SJCRH30 (cell line): ENCODE data around the gene MBD1. TPM values are rescaled to one million over a fixed set of nuclear protein-coding genes. Genes with fewer than 3 reads are reported as not detected.

Experiments used
- DNase-seq, 2 experiments: peaks; one replicate each; pipeline ENCODE4 v3.0.0-alpha.2; 2015 to 2020
- H3K27ac ChIP-seq: fragments of 250-450 bp; sonication (Bioruptor Pico); 2 replicates; pipeline ENCODE4 v1.5.1; 2020; ENCODE audit warnings: mild to moderate bottlenecking, moderate library complexity
- H3K27me3 ChIP-seq: fragments of 250-450 bp; sonication (Bioruptor Pico); 2 replicates; pipeline ENCODE4 v1.5.1; 2020; ENCODE audit warnings: mild to moderate bottlenecking, moderate library complexity
- H3K36me3 ChIP-seq: fragments of 250-450 bp; sonication (Bioruptor Pico); 2 replicates; pipeline ENCODE4 v1.5.1; 2020; ENCODE audit warnings: mild to moderate bottlenecking, moderate library complexity
- H3K4me1 ChIP-seq: fragments of 250-450 bp; sonication (Bioruptor Pico); 2 replicates; pipeline ENCODE4 v1.5.1; 2020; ENCODE audit warnings: mild to moderate bottlenecking, moderate library complexity
- H3K4me3 ChIP-seq: fragments of 250-450 bp; sonication (Bioruptor Pico); 2 replicates; pipeline ENCODE4 v1.5.1; 2020; ENCODE audit warnings: mild to moderate bottlenecking, moderate library complexity
- H3K9me3 ChIP-seq: fragments of 250-450 bp; sonication (Bioruptor Pico); replicated peaks from 2 replicates; pipeline ENCODE4 v1.5.1; 2020; ENCODE audit warnings: mild to moderate bottlenecking, moderate library complexity
- total RNA-seq: library from RNA; depleted of rRNA; stranded (reverse); fragments of >200 nt; shearing (Covaris generic); gene quantifications from 2 replicates; pipeline ENCODE4 v1.2.3, GENCODE V29; 2014

MBD1 gene
- total RNA-seq, 1 experiment from 2014 or later: 42.0 TPM

- Histone ChIP-seq H3K9me3 (no peaks in the 10 kb centered on the region), H3K36me3 (peaks cover 17% of the 10 kb centered on the region), H3K4me1 (peaks cover 4% of the 10 kb centered on the region; the same call in 1 of the 2 replicates), H3K27ac (no peak overlapping the region), H3K27me3 (no peaks in the 10 kb centered on the region), H3K4me3 (no peak overlapping the region)
- DNase-seq: no peak
Observed at GRCh38 chr18:50284255-50284885, 3.0 kb upstream of the MBD1 start.

GRCh38 chr18:50283469-50284209 lies 2.3 kb upstream of the MBD1 start:
- Histone ChIP-seq H3K27me3 (no peaks in the 10 kb centered on the region), H3K9me3 (no peaks in the 10 kb centered on the region), H3K36me3 (peaks cover 22% of the 10 kb centered on the region), H3K27ac (no peak overlapping the region), H3K4me3 (no peak overlapping the region), H3K4me1 (peaks cover 4% of the 10 kb centered on the region; the same call in 1 of the 2 replicates)
- no peak for DNase-seq

GRCh38 chr18:50282521-50283335 lies 1.4 kb upstream of the MBD1 start:
- H3K27ac ChIP-seq: no peak overlapping the region
- peaks cover 4% of the 10 kb centered on the region; the same call in 1 of the 2 replicates for H3K4me1 ChIP-seq
- DNase-seq: no peak
- no peaks in the 10 kb centered on the region for H3K9me3 ChIP-seq
- peaks cover 28% of the 10 kb centered on the region for H3K36me3 ChIP-seq
- H3K27me3 ChIP-seq: no peaks in the 10 kb centered on the region
- H3K4me3 ChIP-seq: no peak overlapping the region

GRCh38 chr18:50281972-50282520 lies 723 bp upstream of the MBD1 start:
- no peak overlapping the region for H3K27ac ChIP-seq
- peaks cover 4% of the 10 kb centered on the region; the same call in 1 of the 2 replicates for H3K4me1 ChIP-seq
- H3K27me3 ChIP-seq: no peaks in the 10 kb centered on the region
- DNase-seq: no peak
- peak overlapping the region; percentile 80 for H3K4me3 ChIP-seq
- peaks cover 28% of the 10 kb centered on the region for H3K36me3 ChIP-seq
- H3K9me3 ChIP-seq: no peaks in the 10 kb centered on the region

GRCh38 chr18:50280707-50281294 lies 522 bp downstream of the MBD1 start:
- Histone ChIP-seq H3K4me1 (peaks cover 4% of the 10 kb centered on the region; the same call in 1 of the 2 replicates), H3K27ac (peak overlapping the region; percentile 36), H3K27me3 (no peaks in the 10 kb centered on the region), H3K36me3 (peaks cover 38% of the 10 kb centered on the region), H3K4me3 (peak overlapping the region; percentile 80), H3K9me3 (no peaks in the 10 kb centered on the region)
- no peak for DNase-seq

- Histone ChIP-seq H3K9me3 (no peaks in the 10 kb centered on the region), H3K4me1 (peaks cover 4% of the 10 kb centered on the region; the same call in 1 of the 2 replicates), H3K4me3 (no peak overlapping the region), H3K27me3 (no peaks in the 10 kb centered on the region), H3K27ac (no peak overlapping the region), H3K36me3 (peaks cover 36% of the 10 kb centered on the region)
- no peak for DNase-seq
Observed at GRCh38 chr18:50279752-50280151, 1.6 kb downstream of the MBD1 start.

- Histone ChIP-seq H3K4me3 (no peak overlapping the region), H3K27ac (no peak overlapping the region), H3K9me3 (no peaks in the 10 kb centered on the region), H3K36me3 (peaks cover 46% of the 10 kb centered on the region), H3K4me1 (peaks cover 4% of the 10 kb centered on the region; the same call in 1 of the 2 replicates), H3K27me3 (no peaks in the 10 kb centered on the region)
- DNase-seq: no peak
Observed at GRCh38 chr18:50277942-50278341, 3.4 kb downstream of the MBD1 start.

- H3K27ac ChIP-seq: no peak overlapping the region
- no peak for DNase-seq
- no peak overlapping the region for H3K4me3 ChIP-seq
- peaks cover 4% of the 10 kb centered on the region; the same call in 1 of the 2 replicates for H3K4me1 ChIP-seq
- no peaks in the 10 kb centered on the region for H3K9me3 ChIP-seq
- H3K27me3 ChIP-seq: no peaks in the 10 kb centered on the region
- peaks cover 47% of the 10 kb centered on the region for H3K36me3 ChIP-seq
Observed at GRCh38 chr18:50276452-50276851, 4.9 kb downstream of the MBD1 start.

- H3K9me3 ChIP-seq: no peaks in the 10 kb centered on the region
- peaks cover 55% of the 10 kb centered on the region for H3K36me3 ChIP-seq
- H3K4me1 ChIP-seq: peaks cover 4% of the 10 kb centered on the region; the same call in 1 of the 2 replicates
- DNase-seq: no peak
- no peak overlapping the region for H3K4me3 ChIP-seq
- no peaks in the 10 kb centered on the region for H3K27me3 ChIP-seq
- no peak overlapping the region for H3K27ac ChIP-seq
Observed at GRCh38 chr18:50275503-50276036, 5.8 kb downstream of the MBD1 start.

- Histone ChIP-seq H3K27ac (no peak overlapping the region), H3K9me3 (no peaks in the 10 kb centered on the region), H3K36me3 (peaks cover 57% of the 10 kb centered on the region), H3K27me3 (no peaks in the 10 kb centered on the region), H3K4me1 (no peaks in the 10 kb centered on the region; the same call in 1 of the 2 replicates), H3K4me3 (no peak overlapping the region)
- DNase-seq: no peak
Observed at GRCh38 chr18:50274941-50275340, 6.4 kb downstream of the MBD1 start.

- Histone ChIP-seq H3K36me3 (peaks cover 56% of the 10 kb centered on the region), H3K27ac (no peak overlapping the region), H3K4me1 (no peaks in the 10 kb centered on the region), H3K27me3 (no peaks in the 10 kb centered on the region), H3K4me3 (no peak overlapping the region), H3K9me3 (no peaks in the 10 kb centered on the region)
- no peak for DNase-seq
Observed at GRCh38 chr18:50274044-50274442, 7.3 kb downstream of the MBD1 start.

- Histone ChIP-seq H3K36me3 (peaks cover 56% of the 10 kb centered on the region), H3K27me3 (no peaks in the 10 kb centered on the region), H3K27ac (no peak overlapping the region), H3K9me3 (no peaks in the 10 kb centered on the region), H3K4me3 (no peak overlapping the region), H3K4me1 (no peaks in the 10 kb centered on the region)
- DNase-seq: no peak
Observed at GRCh38 chr18:50273203-50274043, 7.9 kb downstream of the MBD1 start.

GRCh38 chr18:50272568-50272967 lies 8.8 kb downstream of the MBD1 start:
- peaks cover 52% of the 10 kb centered on the region for H3K36me3 ChIP-seq
- no peaks in the 10 kb centered on the region for H3K27me3 ChIP-seq
- no peaks in the 10 kb centered on the region for H3K4me1 ChIP-seq
- no peaks in the 10 kb centered on the region for H3K9me3 ChIP-seq
- DNase-seq: no peak
- no peak overlapping the region for H3K4me3 ChIP-seq
- H3K27ac ChIP-seq: no peak overlapping the region
